GM12865 (cell line): Measurements from ENCODE around the gene MANBA.
"Not testable (repeated sequence)": the region's sequence is repeated elsewhere in the genome, so short reads cannot be mapped to it uniquely, and the experiment has no call there.

Experiments used
- DNase-seq: peaks from one replicate; pipeline ENCODE4 v3.0.0; 2010; ENCODE audit warnings: low read depth
- H3K4me3 ChIP-seq: 2 replicates; pipeline ENCODE4 v1.5.1; 2011; ENCODE audit warnings: mild to moderate bottlenecking, low read depth, low read length, control low read depth
- TF ChIP-seq, protein P1 (sequence below): IDR thresholded peaks from 2 replicates; pipeline ENCODE4 v1.5.1; 2011; ENCODE audit warnings: low read length, control low read depth, low read depth, inconsistent platforms; ENCODE audit not compliant: insufficient read depth; ENCODE audit errors: missing control alignments

MANBA gene

DNA sequence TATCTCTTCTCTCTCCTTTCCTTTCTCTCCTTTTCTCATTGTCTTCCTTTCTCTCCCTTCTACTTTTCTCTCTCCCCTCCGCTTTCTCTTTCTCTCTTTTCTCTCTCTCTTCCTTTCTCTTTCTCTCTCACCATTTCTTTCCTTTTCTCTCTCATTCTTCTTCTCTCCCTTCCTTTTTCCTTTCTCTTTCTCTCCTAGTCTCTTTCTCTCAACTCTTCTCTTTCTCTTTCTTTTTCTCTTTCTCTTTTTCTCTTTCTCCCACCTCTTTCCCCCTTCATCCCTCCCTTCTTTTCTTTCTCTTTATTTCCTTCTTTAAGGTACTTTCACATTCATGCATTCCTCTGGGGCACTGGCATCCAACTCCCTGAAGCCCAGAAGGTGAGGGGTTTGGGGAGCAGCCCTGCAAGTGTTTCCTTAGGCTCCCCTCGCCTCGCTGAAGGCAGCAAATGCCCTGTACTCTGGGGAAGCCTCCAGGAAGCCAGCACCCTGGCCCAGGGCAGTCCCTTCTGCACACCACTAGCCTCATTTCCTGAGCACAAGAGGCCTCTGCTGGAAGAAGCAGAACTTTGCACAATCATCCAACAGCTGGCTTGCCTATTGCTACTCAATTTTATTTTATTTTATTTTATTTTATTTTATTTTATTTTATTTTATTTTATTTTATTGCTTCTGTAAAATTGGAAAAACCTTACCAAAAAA lies 135.4 kb downstream of the MANBA start:
- TF ChIP-seq, protein P1, sequence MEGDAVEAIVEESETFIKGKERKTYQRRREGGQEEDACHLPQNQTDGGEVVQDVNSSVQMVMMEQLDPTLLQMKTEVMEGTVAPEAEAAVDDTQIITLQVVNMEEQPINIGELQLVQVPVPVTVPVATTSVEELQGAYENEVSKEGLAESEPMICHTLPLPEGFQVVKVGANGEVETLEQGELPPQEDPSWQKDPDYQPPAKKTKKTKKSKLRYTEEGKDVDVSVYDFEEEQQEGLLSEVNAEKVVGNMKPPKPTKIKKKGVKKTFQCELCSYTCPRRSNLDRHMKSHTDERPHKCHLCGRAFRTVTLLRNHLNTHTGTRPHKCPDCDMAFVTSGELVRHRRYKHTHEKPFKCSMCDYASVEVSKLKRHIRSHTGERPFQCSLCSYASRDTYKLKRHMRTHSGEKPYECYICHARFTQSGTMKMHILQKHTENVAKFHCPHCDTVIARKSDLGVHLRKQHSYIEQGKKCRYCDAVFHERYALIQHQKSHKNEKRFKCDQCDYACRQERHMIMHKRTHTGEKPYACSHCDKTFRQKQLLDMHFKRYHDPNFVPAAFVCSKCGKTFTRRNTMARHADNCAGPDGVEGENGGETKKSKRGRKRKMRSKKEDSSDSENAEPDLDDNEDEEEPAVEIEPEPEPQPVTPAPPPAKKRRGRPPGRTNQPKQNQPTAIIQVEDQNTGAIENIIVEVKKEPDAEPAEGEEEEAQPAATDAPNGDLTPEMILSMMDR, result peak; percentile 62
- peak; percentile 81 for DNase-seq
- no peak overlapping the region for H3K4me3 ChIP-seq

DNA sequence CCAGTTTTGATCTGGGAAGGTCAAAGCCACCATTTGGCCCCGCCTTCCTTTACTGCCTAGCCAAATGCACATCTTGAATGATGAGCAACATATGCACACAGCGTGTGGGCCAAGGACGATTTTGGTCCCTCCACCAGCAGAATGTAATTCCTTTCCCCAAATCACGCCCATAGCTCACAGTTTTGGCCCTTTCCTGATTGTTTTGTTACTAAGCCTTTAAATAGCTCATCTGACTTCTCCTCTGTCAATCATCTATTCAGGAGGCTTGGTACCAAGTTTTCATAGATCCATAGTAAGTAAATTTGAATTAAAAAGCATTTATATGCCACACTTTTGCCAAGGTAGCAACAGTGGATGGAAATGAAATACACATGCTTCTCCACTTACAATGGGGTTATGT lies 136.3 kb downstream of the MANBA start:
- no peak overlapping the region for H3K4me3 ChIP-seq
- TF ChIP-seq, protein P1, result no peak
- no peak for DNase-seq

DNA sequence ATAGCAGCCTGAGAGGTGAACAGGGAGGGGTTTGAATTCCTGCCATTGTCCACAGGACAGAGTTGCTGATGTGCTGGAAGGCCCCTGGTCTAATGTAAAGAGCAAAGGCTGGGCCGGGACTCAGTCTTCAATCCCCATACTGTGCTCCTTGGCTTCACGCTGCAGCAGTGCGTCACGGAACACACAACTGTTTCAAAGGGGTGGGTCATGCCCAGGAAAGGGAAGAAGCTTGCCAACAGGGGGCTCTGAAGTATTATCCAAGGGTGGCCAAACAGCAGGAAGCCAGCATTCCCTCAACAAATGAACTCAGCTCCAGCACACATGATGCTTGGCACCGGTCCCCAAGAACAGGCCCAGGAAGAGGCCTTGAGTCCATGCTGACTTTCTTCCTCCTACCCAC lies 137.1 kb downstream of the MANBA start:
- DNase-seq, result no peak
- TF ChIP-seq, protein P1, result no peak
- H3K4me3 ChIP-seq, result no peak overlapping the region

DNA sequence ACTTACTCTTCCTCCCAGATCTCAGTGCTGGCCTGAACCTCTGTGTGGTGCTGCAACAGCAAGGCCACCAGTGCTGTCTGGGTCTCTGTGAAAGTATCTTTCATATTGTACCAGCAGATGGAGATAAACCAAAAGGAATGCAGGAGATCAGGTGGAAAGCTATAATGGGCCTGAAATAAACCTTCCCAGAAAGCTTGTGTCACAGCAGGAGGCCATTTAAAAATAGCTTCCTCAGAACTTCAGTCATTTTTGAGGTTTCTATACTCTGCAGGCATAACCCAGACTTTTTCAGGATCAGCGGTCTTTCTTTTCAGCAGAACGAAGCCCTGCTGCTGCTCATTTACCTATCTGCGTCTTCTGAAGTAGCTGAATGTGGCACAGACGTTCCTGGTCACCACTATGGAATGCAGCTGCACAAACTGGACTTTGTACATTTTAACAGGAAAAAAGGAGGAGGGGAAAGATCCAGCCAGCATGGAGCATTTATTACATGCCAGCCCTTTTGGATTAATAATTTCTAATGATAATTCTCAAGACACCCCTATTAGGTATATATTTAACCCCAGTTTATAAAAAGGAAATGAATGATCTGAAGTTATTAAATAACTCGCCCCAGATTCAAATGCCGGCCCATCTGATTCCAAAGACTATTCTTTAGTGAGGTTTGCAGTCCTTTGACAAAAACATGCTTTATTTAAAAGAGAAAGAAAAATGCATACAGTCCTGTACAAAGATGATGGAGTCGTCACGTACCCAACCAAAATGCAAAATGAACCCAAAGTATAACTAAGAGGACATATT lies 139.9 kb downstream of the MANBA start:
- DNase-seq, result peak; percentile 64
- H3K4me3 ChIP-seq, result no peak overlapping the region

DNA sequence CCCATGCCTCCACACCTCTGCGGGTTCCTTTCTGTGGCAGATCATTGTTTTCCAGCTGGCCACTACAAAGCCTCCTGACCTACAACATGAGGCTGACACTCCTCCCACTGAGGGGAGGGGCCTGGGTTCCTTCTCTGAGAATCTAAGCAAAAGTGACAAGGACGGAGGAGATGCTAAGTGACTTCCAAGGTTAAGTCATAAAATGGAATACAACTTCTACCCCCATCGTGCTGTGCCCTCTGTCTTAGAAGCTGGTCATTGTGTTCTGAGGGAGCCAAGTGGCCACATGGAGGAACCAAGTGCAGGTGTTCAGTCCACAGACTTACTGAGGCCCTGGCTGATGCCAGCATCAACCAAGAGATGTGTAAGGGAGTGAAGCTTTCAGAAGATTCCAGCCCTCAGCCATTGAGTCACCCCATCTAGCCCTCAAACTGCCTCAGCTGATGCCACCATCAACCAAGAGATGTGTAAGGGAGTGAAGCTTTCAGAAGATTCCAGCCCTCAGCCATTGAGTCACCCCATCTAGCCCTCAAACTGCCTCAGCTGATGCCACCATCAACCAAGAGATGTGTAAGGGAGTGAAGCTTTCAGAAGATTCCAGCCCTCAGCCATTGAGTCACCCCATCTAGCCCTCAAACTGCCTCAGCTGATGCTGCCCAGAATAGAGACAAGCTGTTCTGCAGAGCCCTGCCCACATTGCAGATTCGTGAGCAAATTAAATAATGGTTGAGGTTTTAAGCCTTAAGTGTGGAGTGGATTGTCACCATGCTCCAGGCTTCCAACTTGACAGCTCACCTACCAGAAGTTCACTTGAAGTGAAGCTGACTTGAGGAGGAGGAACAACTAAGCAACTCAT lies 140.8 kb downstream of the MANBA start:
- not testable (repeated sequence) for DNase-seq, H3K4me3 ChIP-seq

More for the DNA sequence above, 139.9 kb downstream of the MANBA start:
- TF ChIP-seq, protein P1, result peak; percentile 12

DNA sequence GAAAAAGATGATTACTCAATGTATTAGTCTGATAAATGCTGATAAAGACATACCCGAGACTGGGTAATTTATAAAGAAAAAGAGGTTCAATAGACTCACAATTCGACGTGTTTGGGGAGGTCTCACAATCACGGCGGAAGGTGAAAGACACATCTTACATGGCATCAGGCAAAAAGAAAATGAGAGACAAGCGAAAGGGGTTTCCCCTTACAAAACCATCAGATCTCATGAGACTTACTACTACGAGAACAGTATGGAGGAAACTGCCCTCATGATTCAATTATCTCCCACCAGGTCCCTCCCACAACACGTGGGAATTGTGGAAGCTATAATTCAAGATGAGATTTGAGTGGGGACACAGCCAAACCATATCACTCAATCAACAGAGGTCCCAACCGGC lies 141.7 kb downstream of the MANBA start:
- peak; percentile 48 for DNase-seq
- H3K4me3 ChIP-seq, result not testable (repeated sequence)

DNA sequence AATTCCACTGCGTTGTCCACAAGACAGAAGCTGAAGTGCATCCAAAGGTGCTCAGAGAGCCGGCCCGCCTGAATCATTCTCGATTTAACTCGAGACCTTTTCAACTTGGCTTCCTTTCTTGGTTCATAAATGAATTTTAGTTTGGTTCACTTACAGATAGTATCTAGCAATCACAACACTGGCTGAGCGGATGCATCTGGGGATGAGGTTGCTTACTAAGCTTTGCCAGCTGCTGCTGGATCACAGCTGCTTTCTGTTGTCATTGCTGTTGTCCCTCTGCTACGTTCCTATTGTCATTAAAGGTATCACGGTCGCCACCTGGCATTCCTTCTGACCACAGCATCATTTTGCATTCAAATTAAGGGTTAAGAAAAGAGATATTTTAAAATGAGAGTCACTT lies 144.1 kb downstream of the MANBA start:
- TF ChIP-seq, protein P1, result no peak
- H3K4me3 ChIP-seq, result no peak overlapping the region
- no peak for DNase-seq
